NCI-H82 (cell line): ENCODE measurements around the gene RAD52.

ENCODE experiments used
- DNase-seq: peaks from one replicate; lab custom pipeline; 2025; lab: John Stamatoyannopoulos, UW

RAD52 gene

GRCh38 chr12:913919-914698 lies 35.4 kb downstream of the RAD52 start:
- no peak for DNase-seq

GRCh38 chr12:912466-913235 lies 36.8 kb downstream of the RAD52 start:
- DNase-seq = no peak

GRCh38 chr12:911191-911826 lies 38.2 kb downstream of the RAD52 start:
- DNase-seq = no peak

GRCh38 chr12:910416-910815 lies 39.1 kb downstream of the RAD52 start:
- no peak for DNase-seq

GRCh38 chr12:909861-910260 lies 39.6 kb downstream of the RAD52 start:
- no peak for DNase-seq

GRCh38 chr12:907413-908185 lies 41.9 kb downstream of the RAD52 start:
- no peak for DNase-seq

- DNase-seq = no peak
Measured at GRCh38 chr12:906062-906585, 43.4 kb downstream of the RAD52 start.

- no peak for DNase-seq
Measured at GRCh38 chr12:905261-906031, 44.0 kb downstream of the RAD52 start.

- DNase-seq = no peak
Measured at GRCh38 chr12:904010-904414, 45.5 kb downstream of the RAD52 start.

GRCh38 chr12:903055-903454 lies 46.4 kb downstream of the RAD52 start:
- DNase-seq = no peak

GRCh38 chr12:902581-902980 lies 46.9 kb downstream of the RAD52 start:
- DNase-seq = no peak

- DNase-seq = no peak
Measured at GRCh38 chr12:897386-897785, 52.1 kb downstream of the RAD52 start.

- DNase-seq = no peak
Measured at GRCh38 chr12:896031-896430, 53.5 kb downstream of the RAD52 start.

- DNase-seq = no peak
Measured at GRCh38 chr12:894226-894625, 55.3 kb downstream of the RAD52 start.

- DNase-seq = no peak
Measured at GRCh38 chr12:886206-886605, 63.3 kb downstream of the RAD52 start.

- no peak for DNase-seq
Measured at GRCh38 chr12:885701-886100, 63.8 kb downstream of the RAD52 start.

- no peak for DNase-seq
Measured at GRCh38 chr12:884746-885414, 64.6 kb downstream of the RAD52 start.

- DNase-seq = no peak
Measured at GRCh38 chr12:880656-881055, 68.8 kb downstream of the RAD52 start.

- no peak for DNase-seq
Measured at GRCh38 chr12:879641-880040, 69.9 kb downstream of the RAD52 start.

- no peak for DNase-seq
Measured at GRCh38 chr12:873954-874353, 75.5 kb downstream of the RAD52 start.

- DNase-seq = no peak
Measured at GRCh38 chr12:870378-870777, 79.1 kb downstream of the RAD52 start.
